Prostate gland (tissue), 2 donors: ENCODE data around the gene MED16. TPM values are rescaled to one million over a fixed set of nuclear protein-coding genes. Genes with fewer than 3 reads are reported as not detected.

Experiments
- DNase-seq: peaks from one replicate; pipeline ENCODE4 v3.0.0-alpha.2; 2019; ENCODE audit warnings: low spot score
- H3K27ac ChIP-seq, 2 donors: fragments of 200-600 bp; sonication (generic); 2 replicates each; pipeline ENCODE4 v1.5.1; 2017 to 2019
- H3K27me3 ChIP-seq: fragments of 200-600 bp; sonication (generic); replicated peaks from 2 replicates; pipeline ENCODE4 v1.5.1; 2019; ENCODE audit not compliant: insufficient read depth
- H3K36me3 ChIP-seq, 2 donors: fragments of 200-600 bp; sonication (generic); 1 replicate in 1 of 2; 2 replicates in 1 of 2; pipeline versions ENCODE4 v1.5.1 to v1.8.1; 2017 to 2019
- H3K4me1 ChIP-seq: fragments of 200-600 bp; sonication (generic); replicated peaks from 2 replicates; pipeline ENCODE4 v1.5.1; 2019
- H3K4me3 ChIP-seq, 2 donors: fragments of 200-600 bp; sonication (generic); 2 replicates each; pipeline ENCODE4 v1.5.1; 2017 to 2019
- H3K9me3 ChIP-seq: fragments of 200-600 bp; sonication (generic); 2 replicates; pipeline ENCODE4 v1.5.1; 2017
- POLR2A ChIP-seq: fragments of 450-650 bp; IDR thresholded peaks from one replicate; pipeline ENCODE4 v1.6.1; 2016; ENCODE audit warnings: antibody characterized with exemption, mild to moderate bottlenecking
- POLR2AphosphoS5 ChIP-seq: sonication (generic); formaldehyde crosslinking; IDR thresholded peaks from one replicate; pipeline ENCODE4 v1.6.1; 2017; ENCODE audit warnings: antibody characterized with exemption
- WGBS: methylation state at CpG from one replicate; pipeline ENCODE4 v1.1.5; 2018; 5-methylcytosine and 5-hydroxymethylcytosine counted together
- intact Hi-C: fragments of 100-400 bp; cut with DNase I; formaldehyde crosslinking; loops from one replicate; pipeline ENCODE4 v1.14.2; 2022
- total RNA-seq, 2 donors: library from RNA; depleted of rRNA; stranded (reverse); fragments of >200 nt; gene quantifications; one replicate each; pipeline ENCODE4 v1.1.0, GENCODE V29; 2016
- TF ChIP-seq, protein P1 (sequence below), 4 experiments: fragments of 200-600 bp in 2 of 4; fragments of 450-650 bp in 2 of 4; sonication (generic) in 2 of 4; IDR thresholded peaks; 1 replicate in 3 of 4; 2 replicates in 1 of 4; pipeline ENCODE4 v1.5.1; 2016 to 2019; ENCODE audit warnings: antibody characterized with exemption in 4 of 4, mild to moderate bottlenecking in 2 of 4, moderate library complexity in 2 of 4

Gene MED16
- total RNA-seq, 2 donors from 2014 or later: 65.1 to 114 TPM

DNA sequence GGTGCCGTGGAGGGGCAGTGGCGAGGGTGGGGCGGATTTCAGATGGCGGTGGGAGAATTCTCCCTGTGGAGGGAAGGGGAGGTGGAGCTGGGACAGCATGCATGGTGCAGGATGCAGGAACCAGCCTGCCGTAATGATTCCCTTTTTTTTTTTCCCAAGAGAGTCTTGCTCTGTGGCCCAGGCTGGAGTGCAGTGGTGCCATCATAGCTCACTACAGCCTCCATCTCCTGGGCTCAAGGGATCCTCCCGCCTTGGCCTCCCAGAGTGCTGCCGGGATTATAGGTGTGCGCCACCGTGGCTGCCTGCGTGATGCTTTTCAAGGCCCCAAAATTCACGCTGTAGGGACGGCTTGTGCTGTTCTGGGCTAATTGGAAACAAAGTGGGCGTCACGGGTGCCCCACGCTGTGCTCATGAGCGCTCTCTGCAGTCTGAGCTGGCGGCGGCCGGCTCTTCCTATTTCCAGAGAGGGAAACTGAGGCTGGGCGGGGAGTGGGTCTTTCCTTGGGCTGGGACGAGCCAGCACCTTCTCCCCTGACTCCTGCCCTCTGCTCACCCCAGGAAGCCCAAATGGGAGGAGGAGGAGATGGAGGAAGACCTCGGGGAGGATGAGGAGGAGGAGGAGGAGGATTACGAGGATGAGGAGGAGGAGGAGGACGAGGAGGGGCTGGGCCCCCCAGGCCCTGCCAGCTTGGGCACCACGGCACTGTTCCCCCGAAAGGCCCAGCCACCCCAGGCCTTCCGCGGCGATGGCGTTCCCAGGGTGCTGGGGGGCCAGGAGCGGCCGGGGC lies 39.1 kb upstream of the MED16 start:
- WGBS: 84% methylated on average over 28 of the region's 32 CpGs
- no peaks in the 10 kb centered on the region for H3K9me3 ChIP-seq
- H3K36me3 ChIP-seq: no peaks in the 10 kb centered on the region
- peaks cover 30% of the 10 kb centered on the region for H3K4me1 ChIP-seq
- no peak overlapping the region for H3K4me3 ChIP-seq
- peak overlapping the region in 1 of 2 donors; percentile 73 for H3K27ac ChIP-seq
- TF ChIP-seq POLR2A (no peak), POLR2AphosphoS5 (no peak)
- TF ChIP-seq, protein P1, sequence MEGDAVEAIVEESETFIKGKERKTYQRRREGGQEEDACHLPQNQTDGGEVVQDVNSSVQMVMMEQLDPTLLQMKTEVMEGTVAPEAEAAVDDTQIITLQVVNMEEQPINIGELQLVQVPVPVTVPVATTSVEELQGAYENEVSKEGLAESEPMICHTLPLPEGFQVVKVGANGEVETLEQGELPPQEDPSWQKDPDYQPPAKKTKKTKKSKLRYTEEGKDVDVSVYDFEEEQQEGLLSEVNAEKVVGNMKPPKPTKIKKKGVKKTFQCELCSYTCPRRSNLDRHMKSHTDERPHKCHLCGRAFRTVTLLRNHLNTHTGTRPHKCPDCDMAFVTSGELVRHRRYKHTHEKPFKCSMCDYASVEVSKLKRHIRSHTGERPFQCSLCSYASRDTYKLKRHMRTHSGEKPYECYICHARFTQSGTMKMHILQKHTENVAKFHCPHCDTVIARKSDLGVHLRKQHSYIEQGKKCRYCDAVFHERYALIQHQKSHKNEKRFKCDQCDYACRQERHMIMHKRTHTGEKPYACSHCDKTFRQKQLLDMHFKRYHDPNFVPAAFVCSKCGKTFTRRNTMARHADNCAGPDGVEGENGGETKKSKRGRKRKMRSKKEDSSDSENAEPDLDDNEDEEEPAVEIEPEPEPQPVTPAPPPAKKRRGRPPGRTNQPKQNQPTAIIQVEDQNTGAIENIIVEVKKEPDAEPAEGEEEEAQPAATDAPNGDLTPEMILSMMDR (IDR thresholded peaks at IDR 0.05): no peak
- intact Hi-C loops: no loop called here
- no peak for DNase-seq
- no peaks in the 10 kb centered on the region for H3K27me3 ChIP-seq

DNA sequence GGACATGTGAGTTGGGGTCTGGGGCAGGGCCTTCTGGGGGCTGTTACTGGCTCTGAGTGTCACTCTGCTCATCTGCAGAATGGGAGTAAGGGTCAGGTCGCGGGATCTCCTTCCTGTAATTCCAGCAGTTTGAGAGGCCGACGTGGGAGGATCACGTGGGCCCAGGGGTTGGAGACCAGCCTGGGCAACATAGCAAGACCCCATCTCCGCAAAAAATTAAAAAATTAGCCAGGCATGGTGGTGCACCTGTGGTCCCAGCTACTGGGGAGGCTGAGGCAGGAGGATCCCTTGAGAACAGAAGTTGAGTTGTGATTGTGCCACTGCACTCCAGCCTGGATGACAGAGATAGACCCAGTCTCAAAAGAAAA lies 36.9 kb upstream of the MED16 start:
- Histone ChIP-seq H3K4me3 (no peak overlapping the region), H3K9me3 (no peaks in the 10 kb centered on the region), H3K27me3 (no peaks in the 10 kb centered on the region), H3K27ac (no peak overlapping the region), H3K36me3 (no peaks in the 10 kb centered on the region), H3K4me1 (peaks cover 25% of the 10 kb centered on the region)
- DNase-seq: no peak
- intact Hi-C loops: no loop called here
- WGBS: 96% methylated on average over 6 of the region's 6 CpGs
- TF ChIP-seq POLR2AphosphoS5: no peak
- TF ChIP-seq, protein P1 (IDR thresholded peaks at IDR 0.05): no peak
- no peak for TF ChIP-seq POLR2A

DNA sequence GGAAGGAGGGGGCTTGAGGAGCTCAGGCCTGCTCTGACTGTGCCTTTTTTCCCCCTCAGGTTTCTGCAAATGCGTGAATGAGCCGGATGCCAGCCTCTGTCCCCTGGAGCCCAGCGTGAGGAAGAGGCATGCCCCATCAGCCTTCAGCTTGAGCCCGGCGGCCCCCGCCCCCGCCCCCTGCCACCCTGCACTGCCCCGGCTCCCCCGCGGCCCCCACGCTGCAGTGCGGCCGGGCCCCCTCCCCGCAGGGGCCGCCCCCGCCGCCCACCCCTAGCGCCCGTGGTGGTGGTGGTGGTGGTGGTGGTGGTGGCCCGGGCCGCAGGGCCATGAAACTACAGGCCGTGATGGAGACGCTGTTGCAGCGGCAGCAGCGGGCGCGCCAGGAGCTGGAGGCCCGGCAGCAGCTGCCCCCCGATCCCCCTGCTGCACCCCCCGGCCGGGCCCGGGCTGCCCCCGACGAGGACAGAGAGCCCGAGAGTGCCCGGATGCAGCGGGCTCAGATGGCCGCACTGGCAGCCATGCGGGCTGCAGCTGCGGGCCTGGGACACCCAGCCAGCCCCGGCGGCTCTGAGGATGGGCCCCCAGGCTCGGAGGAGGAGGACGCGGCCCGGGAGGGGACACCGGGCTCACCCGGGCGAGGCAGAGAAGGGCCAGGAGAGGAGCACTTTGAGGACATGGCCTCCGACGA lies 36.4 kb upstream of the MED16 start:
- 91% methylated on average over 26 of the region's 51 CpGs for WGBS
- H3K27me3 ChIP-seq: no peaks in the 10 kb centered on the region
- H3K36me3 ChIP-seq: no peaks in the 10 kb centered on the region
- H3K9me3 ChIP-seq: no peaks in the 10 kb centered on the region
- intact Hi-C loops: no loop called here
- TF ChIP-seq, protein P1 (IDR thresholded peaks at IDR 0.05): no peak
- TF ChIP-seq POLR2AphosphoS5: no peak
- no peak for TF ChIP-seq POLR2A
- H3K27ac ChIP-seq: no peak overlapping the region
- DNase-seq: no peak
- no peak overlapping the region for H3K4me3 ChIP-seq
- H3K4me1 ChIP-seq: peaks cover 21% of the 10 kb centered on the region

DNA sequence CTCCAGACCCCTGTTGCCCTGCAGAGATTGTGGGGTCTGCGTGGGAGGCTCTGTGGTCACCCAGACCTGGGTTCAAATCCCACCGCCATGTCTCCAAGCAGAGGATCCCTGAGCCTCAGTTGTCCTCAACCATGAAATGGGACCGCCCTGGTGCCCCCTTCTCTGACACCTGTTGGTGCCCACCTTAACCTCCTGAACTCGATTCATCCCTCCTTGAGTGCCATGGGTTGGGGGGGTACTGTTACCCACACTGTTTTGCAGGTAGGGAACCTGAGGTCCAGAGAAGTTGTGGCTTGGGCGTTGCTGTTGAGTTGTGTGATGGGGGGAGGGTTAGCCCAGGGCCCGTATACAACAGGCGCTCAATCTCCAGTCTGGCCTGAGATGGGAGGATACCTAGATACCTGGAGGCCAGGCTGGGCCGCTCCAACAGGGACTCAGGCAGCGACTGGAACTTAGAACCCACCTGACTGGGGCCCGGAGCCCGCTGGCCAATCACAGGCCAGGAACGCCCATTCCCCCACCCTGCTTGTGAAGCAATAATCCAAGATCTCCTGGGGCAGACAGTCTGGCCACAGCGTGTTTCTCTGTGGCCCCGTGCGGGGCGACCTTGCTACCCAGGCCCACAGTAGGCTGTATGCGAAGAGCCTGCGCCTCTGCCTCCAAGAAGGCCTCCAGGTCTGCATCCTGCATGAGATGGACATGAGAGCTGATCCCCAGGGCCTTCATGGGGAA lies 35.6 kb upstream of the MED16 start:
- H3K36me3 ChIP-seq: no peaks in the 10 kb centered on the region
- 81% methylated on average over 16 of the region's 18 CpGs for WGBS
- H3K27me3 ChIP-seq: no peaks in the 10 kb centered on the region
- H3K4me3 ChIP-seq: no peak overlapping the region
- H3K4me1 ChIP-seq: peaks cover 14% of the 10 kb centered on the region
- no peak for DNase-seq
- intact Hi-C loops: no loop called here
- TF ChIP-seq POLR2AphosphoS5 (no peak), POLR2A (no peak)
- TF ChIP-seq, protein P1 (IDR thresholded peaks at IDR 0.05): no peak
- peak overlapping the region in 1 of 2 donors; percentile 87 for H3K27ac ChIP-seq
- no peaks in the 10 kb centered on the region for H3K9me3 ChIP-seq
